GM19043 (cell line): ENCODE data around the gene PERCC1.

Experiments
- ATAC-seq: cut with Tn5 transposase; IDR thresholded peaks from one replicate; pipeline ENCODE4 v1.9.1; 2021; ENCODE audit warnings: low read depth; ENCODE audit not compliant: unreplicated experiment

Gene PERCC1

GRCh38 chr16:1408171-1408837, 22.6 kb upstream of the PERCC1 start:
- peak; percentile 75 for ATAC-seq

- no peak for ATAC-seq
Observed at GRCh38 chr16:1412847-1413246, 18.0 kb upstream of the PERCC1 start.

- no peak for ATAC-seq
Observed at GRCh38 chr16:1413684-1414531, 17.0 kb upstream of the PERCC1 start.

- no peak for ATAC-seq
Observed at GRCh38 chr16:1414532-1415260, 16.2 kb upstream of the PERCC1 start, which contains the start of gene UNKL. Gene UNKL (minus strand): TSS chr16:1414704. CDS start chr16:1414691, 13 bp downstream.

- no peak for ATAC-seq
Observed at GRCh38 chr16:1416521-1416941, 14.3 kb upstream of the PERCC1 start.

GRCh38 chr16:1420111-1420539, 10.8 kb upstream of the PERCC1 start:
- no peak for ATAC-seq

- no peak for ATAC-seq
Observed at GRCh38 chr16:1422076-1422475, 8.8 kb upstream of the PERCC1 start.

GRCh38 chr16:1424028-1424427, 6.8 kb upstream of the PERCC1 start:
- ATAC-seq: no peak

- ATAC-seq: no peak
Observed at GRCh38 chr16:1425616-1426370, 5.1 kb upstream of the PERCC1 start.

GRCh38 chr16:1426734-1427471, 4.0 kb upstream of the PERCC1 start:
- no peak for ATAC-seq

- no peak for ATAC-seq
Observed at GRCh38 chr16:1427473-1428461, 3.1 kb upstream of the PERCC1 start.

- ATAC-seq: no peak
Observed at GRCh38 chr16:1428511-1428910, 2.4 kb upstream of the PERCC1 start.

- ATAC-seq: no peak
Observed at GRCh38 chr16:1429012-1429411, 1.9 kb upstream of the PERCC1 start.

- no peak for ATAC-seq
Observed at GRCh38 chr16:1429631-1430030, 1.2 kb upstream of the PERCC1 start.

GRCh38 chr16:1430214-1430758, 592 bp upstream of the PERCC1 start:
- no peak for ATAC-seq

GRCh38 chr16:1431497-1432270, 806 bp downstream of the PERCC1 start:
- no peak for ATAC-seq

GRCh38 chr16:1432388-1433262, 1.7 kb downstream of the PERCC1 start:
- no peak for ATAC-seq
